OCI-LY7 (cell line): ENCODE data around the gene FAM234B.

Source experiments
- EZH2phosphoT487 ChIP-seq: fragments of 200-600 bp; sonication (generic); IDR thresholded peaks from 2 replicates; pipeline ENCODE4 v1.6.1; 2018; ENCODE audit warnings: low read depth, borderline replicate concordance, mild to moderate bottlenecking, mixed run types, antibody characterized with exemption, low read length, moderate library complexity, mixed read lengths
- TF ChIP-seq, protein P1 (sequence below): fragments of 200-600 bp; sonication (generic); conservative IDR thresholded peaks from 2 replicates; pipeline ENCODE4 v1.5.1; 2014; ENCODE audit warnings: mild to moderate bottlenecking, antibody characterized with exemption, low read length, moderate library complexity, mixed read lengths

DNA sequence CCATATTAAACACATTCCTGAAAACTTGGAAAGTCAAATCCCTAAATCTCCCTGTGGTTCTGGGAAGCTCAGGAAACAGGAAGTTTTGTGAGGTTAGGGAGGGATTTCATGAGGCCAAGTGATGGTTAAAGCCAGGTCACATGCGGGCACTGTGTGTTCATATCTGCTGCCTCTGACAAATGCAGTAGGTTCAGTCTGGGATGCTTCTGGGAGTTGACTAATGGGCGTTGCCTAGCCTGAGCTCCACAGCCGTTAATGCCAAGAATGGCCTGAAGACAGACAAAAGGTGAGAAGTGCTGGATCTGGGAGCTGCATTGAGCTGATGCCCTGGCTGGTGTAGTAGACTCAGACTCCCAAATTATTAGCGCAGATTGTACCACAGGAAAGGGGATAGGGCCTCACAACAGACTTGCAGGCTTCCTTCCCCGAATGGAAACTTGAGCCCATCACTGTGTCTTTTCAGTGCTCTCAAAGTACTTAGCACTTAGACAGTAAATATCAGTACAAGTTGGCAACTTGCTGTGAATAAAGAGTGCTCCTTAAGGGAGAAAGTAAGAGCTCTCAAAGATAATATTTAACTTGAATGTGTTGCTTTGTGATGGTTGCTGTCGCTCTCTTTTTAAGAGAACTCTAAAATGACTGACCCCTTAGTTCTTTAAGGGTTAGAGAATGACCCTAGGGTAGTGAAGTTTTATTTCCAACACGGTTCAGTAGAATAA, 41.9 kb downstream of the FAM234B start:
- TF ChIP-seq, protein P1, sequence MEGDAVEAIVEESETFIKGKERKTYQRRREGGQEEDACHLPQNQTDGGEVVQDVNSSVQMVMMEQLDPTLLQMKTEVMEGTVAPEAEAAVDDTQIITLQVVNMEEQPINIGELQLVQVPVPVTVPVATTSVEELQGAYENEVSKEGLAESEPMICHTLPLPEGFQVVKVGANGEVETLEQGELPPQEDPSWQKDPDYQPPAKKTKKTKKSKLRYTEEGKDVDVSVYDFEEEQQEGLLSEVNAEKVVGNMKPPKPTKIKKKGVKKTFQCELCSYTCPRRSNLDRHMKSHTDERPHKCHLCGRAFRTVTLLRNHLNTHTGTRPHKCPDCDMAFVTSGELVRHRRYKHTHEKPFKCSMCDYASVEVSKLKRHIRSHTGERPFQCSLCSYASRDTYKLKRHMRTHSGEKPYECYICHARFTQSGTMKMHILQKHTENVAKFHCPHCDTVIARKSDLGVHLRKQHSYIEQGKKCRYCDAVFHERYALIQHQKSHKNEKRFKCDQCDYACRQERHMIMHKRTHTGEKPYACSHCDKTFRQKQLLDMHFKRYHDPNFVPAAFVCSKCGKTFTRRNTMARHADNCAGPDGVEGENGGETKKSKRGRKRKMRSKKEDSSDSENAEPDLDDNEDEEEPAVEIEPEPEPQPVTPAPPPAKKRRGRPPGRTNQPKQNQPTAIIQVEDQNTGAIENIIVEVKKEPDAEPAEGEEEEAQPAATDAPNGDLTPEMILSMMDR, result no peak
- no peak for TF ChIP-seq EZH2phosphoT487
